Neural crest cell (in vitro differentiated cells): ENCODE data around the gene AGBL4. TPM values are rescaled to one million over a fixed set of nuclear protein-coding genes. Genes with fewer than 3 reads are reported as not detected.
"Not testable (repeated sequence)": the region's sequence is repeated elsewhere in the genome, so short reads cannot be mapped to it uniquely, and the experiment has no call there.

Source experiments
- DNase-seq: peaks from one replicate; pipeline ENCODE4 v3.0.0; 2021; ENCODE audit warnings: low read depth, mixed read lengths, low spot score
- H3K27ac Mint-ChIP-seq: one replicate; pipeline ENCODE4 v1.8.0; 2021; ENCODE audit warnings: mild to moderate bottlenecking, mixed read lengths; ENCODE audit not compliant: unreplicated experiment
- H3K27me3 Mint-ChIP-seq: 2 replicates; pipeline ENCODE4 v1.8.0; 2021; ENCODE audit warnings: low read depth, mild to moderate bottlenecking, mixed read lengths
- H3K36me3 Mint-ChIP-seq: 2 replicates; pipeline ENCODE4 v1.8.0; 2021; ENCODE audit warnings: low read depth, mild to moderate bottlenecking, mixed read lengths
- H3K4me1 Mint-ChIP-seq: 2 replicates; pipeline ENCODE4 v1.8.0; 2021; ENCODE audit warnings: mixed read lengths
- H3K4me3 Mint-ChIP-seq: one replicate; pipeline ENCODE4 v1.8.0; 2021; ENCODE audit warnings: mild to moderate bottlenecking, mixed read lengths
- H3K9me3 Mint-ChIP-seq: 2 replicates; pipeline ENCODE4 v1.8.0; 2021; ENCODE audit warnings: mixed read lengths
- total RNA-seq: library from RNA; stranded (reverse); gene quantifications from 2 replicates; pipeline ENCODE4 v1.2.1, GENCODE V29; 2021
- TF ChIP-seq, protein P1 (sequence below): fragments of 200-600 bp; sonication (generic); conservative IDR thresholded peaks from 2 replicates; pipeline ENCODE4 v1.5.0; 2021; ENCODE audit warnings: antibody characterized with exemption, mild to moderate bottlenecking

Gene AGBL4
- total RNA-seq, 1 donor from 2014 or later, result 0.09 TPM

- H3K9me3 Mint-ChIP-seq, result peaks cover 23% of the 10 kb centered on the region
- H3K4me1 Mint-ChIP-seq, result no peaks in the 10 kb centered on the region
- peaks cover 3% of the 10 kb centered on the region for H3K36me3 Mint-ChIP-seq
- TF ChIP-seq, protein P1, sequence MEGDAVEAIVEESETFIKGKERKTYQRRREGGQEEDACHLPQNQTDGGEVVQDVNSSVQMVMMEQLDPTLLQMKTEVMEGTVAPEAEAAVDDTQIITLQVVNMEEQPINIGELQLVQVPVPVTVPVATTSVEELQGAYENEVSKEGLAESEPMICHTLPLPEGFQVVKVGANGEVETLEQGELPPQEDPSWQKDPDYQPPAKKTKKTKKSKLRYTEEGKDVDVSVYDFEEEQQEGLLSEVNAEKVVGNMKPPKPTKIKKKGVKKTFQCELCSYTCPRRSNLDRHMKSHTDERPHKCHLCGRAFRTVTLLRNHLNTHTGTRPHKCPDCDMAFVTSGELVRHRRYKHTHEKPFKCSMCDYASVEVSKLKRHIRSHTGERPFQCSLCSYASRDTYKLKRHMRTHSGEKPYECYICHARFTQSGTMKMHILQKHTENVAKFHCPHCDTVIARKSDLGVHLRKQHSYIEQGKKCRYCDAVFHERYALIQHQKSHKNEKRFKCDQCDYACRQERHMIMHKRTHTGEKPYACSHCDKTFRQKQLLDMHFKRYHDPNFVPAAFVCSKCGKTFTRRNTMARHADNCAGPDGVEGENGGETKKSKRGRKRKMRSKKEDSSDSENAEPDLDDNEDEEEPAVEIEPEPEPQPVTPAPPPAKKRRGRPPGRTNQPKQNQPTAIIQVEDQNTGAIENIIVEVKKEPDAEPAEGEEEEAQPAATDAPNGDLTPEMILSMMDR, result no peak
- no peak overlapping the region for H3K4me3 Mint-ChIP-seq
- no peak overlapping the region for H3K27ac Mint-ChIP-seq
- no peaks in the 10 kb centered on the region for H3K27me3 Mint-ChIP-seq
- DNase-seq, result no peak
Measured at GRCh38 chr1:49817681-49818080, 206.1 kb downstream of the AGBL4 start.

DNA sequence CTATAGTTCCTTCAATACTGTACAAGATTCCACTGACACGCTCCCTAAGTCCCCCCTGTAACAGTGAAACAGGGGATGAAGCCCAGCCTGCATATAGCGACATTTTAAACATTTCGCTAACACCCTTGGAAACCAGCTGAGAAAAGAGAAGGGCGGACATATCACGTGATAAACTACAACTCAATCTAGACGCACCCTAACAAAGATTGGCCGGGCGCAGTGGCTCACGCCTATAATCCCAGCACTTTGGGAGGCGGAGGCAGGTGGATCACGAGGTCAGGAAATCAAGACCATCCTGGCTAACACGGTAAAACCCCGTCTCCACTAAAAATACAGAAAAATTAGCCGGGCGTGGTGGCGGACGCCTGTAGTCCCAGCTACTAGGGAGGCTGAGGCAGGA is 236.7 kb downstream of the AGBL4 start:
- H3K9me3 Mint-ChIP-seq, result peaks cover 22% of the 10 kb centered on the region
- not testable (repeated sequence) for H3K4me3 Mint-ChIP-seq, H3K4me1 Mint-ChIP-seq, DNase-seq, H3K27me3 Mint-ChIP-seq, H3K36me3 Mint-ChIP-seq, H3K27ac Mint-ChIP-seq

GRCh38 chr1:49765034-49765433 is 258.7 kb downstream of the AGBL4 start:
- H3K4me3 Mint-ChIP-seq, result no peak overlapping the region
- H3K4me1 Mint-ChIP-seq, result no peaks in the 10 kb centered on the region
- peaks cover 26% of the 10 kb centered on the region for H3K9me3 Mint-ChIP-seq
- H3K27me3 Mint-ChIP-seq, result no peaks in the 10 kb centered on the region
- TF ChIP-seq, protein P1, result no peak
- H3K27ac Mint-ChIP-seq, result no peak overlapping the region
- H3K36me3 Mint-ChIP-seq, result peaks cover 8% of the 10 kb centered on the region
- no peak for DNase-seq

DNA sequence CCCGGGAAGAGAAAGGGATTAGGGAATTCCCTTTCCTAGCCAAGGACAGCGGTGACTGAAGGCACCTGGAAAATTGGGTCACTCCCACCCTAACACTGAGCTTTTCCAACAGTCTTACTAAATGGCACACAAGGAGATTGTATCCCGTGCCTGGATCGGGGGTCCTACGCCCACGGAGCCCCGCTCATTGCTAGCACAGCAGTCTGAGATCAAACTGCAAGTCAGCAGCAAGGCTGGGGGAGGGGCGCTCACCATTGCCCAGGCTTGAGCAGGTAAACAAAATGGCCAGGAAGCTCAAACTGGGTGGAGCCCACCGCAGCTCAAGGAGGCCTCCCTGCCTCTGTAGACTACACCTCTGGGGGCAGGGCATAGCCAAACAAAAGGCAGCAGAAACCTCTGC is 285.6 kb downstream of the AGBL4 start:
- H3K9me3 Mint-ChIP-seq, H3K27me3 Mint-ChIP-seq, H3K4me3 Mint-ChIP-seq, H3K27ac Mint-ChIP-seq, DNase-seq, H3K4me1 Mint-ChIP-seq, H3K36me3 Mint-ChIP-seq: not testable (repeated sequence)

GRCh38 chr1:49728377-49728776 is 295.4 kb downstream of the AGBL4 start:
- Mint-ChIP-seq H3K27ac (no peak overlapping the region), H3K36me3 (peaks cover 8% of the 10 kb centered on the region), H3K4me1 (no peaks in the 10 kb centered on the region), H3K9me3 (peaks cover 12% of the 10 kb centered on the region), H3K4me3 (no peak overlapping the region), H3K27me3 (no peaks in the 10 kb centered on the region)
- DNase-seq, result no peak
- TF ChIP-seq, protein P1, result no peak

DNA sequence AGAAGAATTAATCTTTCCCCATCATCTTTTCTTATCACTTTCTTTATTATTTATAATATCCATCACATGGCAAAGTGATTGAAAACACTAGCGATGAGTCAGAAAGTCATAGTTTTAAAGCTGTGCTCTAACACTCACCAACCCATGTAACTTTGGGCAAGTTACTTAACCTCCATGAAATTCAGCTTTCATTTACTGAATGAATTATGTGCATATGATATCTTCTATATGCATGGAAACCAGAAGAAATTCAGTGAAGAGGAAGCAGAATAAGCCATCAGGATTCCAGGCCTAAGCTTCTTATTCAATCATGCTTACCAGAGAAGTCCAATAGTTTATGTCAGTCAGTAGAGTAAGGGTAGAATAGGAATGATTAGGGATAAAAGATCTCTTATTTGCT is 300.1 kb downstream of the AGBL4 start:
- Mint-ChIP-seq H3K27me3 (no peaks in the 10 kb centered on the region), H3K4me1 (no peaks in the 10 kb centered on the region), H3K27ac (no peak overlapping the region), H3K9me3 (peaks cover 26% of the 10 kb centered on the region), H3K36me3 (no peaks in the 10 kb centered on the region), H3K4me3 (no peak overlapping the region)
- TF ChIP-seq, protein P1, result no peak
- DNase-seq, result no peak
